Peyer's patch (tissue), 4 donors: ENCODE results near the gene ORAI2. TPM values are rescaled to one million over a fixed set of nuclear protein-coding genes. Genes with fewer than 3 reads are reported as not detected.

Experiments used
- DNase-seq, 3 donors: peaks; one replicate each; pipeline ENCODE4 v3.0.0-alpha.2; 2017 to 2019
- H3K27ac ChIP-seq, 4 donors: fragments of 200-600 bp; sonication (generic); one replicate each; pipeline ENCODE4 v1.5.1; 2016 to 2019
- H3K27me3 ChIP-seq, 2 donors: fragments of 200-600 bp; sonication (generic); one replicate each; pipeline ENCODE4 v1.5.1; 2019
- H3K36me3 ChIP-seq, 3 donors: fragments of 200-600 bp; sonication (generic); one replicate each; pipeline ENCODE4 v1.5.1; 2016 to 2019
- H3K4me1 ChIP-seq, 4 donors: fragments of 200-600 bp; sonication (generic); one replicate each; pipeline ENCODE4 v1.5.1; 2016 to 2019
- H3K4me3 ChIP-seq, 4 donors: fragments of 200-600 bp; sonication (generic); 1 replicate in 3 of 4; 2 replicates in 1 of 4; pipeline ENCODE4 v1.5.1; 2016 to 2019; ENCODE audit warnings: mild to moderate bottlenecking in 1 of 4
- H3K9me3 ChIP-seq, 4 donors: fragments of 200-600 bp; sonication (generic); one replicate each; pipeline ENCODE4 v1.5.1; 2016 to 2019; ENCODE audit warnings: mild to moderate bottlenecking in 1 of 4
- POLR2A ChIP-seq, 2 donors: fragments of 450-650 bp; IDR thresholded peaks; one replicate each; pipeline ENCODE4 v1.5.1; 2017; ENCODE audit warnings: antibody characterized with exemption in 2 of 2, mild to moderate bottlenecking in 2 of 2, moderate library complexity in 2 of 2
- total RNA-seq, 4 donors: library from RNA; depleted of rRNA; stranded (reverse); fragments of >200 nt; gene quantifications; one replicate each; pipeline ENCODE4 v1.1.0, GENCODE V29; 2016
- TF ChIP-seq, protein P1 (sequence below), 6 experiments: fragments of 450-650 bp in 4 of 6; fragments of 200-600 bp in 2 of 6; sonication (generic) in 1 of 6; IDR thresholded peaks; one replicate each; pipeline ENCODE4 v1.5.1; 2017 to 2019; ENCODE audit warnings: antibody characterized with exemption in 6 of 6, mild to moderate bottlenecking in 3 of 6, moderate library complexity in 1 of 6

ORAI2 gene
- 10 to 100 TPM in 1 of 4 donors, 1 to 10 TPM in 3; 2.1 to 39.6 (median 4.2) TPM for total RNA-seq

DNA sequence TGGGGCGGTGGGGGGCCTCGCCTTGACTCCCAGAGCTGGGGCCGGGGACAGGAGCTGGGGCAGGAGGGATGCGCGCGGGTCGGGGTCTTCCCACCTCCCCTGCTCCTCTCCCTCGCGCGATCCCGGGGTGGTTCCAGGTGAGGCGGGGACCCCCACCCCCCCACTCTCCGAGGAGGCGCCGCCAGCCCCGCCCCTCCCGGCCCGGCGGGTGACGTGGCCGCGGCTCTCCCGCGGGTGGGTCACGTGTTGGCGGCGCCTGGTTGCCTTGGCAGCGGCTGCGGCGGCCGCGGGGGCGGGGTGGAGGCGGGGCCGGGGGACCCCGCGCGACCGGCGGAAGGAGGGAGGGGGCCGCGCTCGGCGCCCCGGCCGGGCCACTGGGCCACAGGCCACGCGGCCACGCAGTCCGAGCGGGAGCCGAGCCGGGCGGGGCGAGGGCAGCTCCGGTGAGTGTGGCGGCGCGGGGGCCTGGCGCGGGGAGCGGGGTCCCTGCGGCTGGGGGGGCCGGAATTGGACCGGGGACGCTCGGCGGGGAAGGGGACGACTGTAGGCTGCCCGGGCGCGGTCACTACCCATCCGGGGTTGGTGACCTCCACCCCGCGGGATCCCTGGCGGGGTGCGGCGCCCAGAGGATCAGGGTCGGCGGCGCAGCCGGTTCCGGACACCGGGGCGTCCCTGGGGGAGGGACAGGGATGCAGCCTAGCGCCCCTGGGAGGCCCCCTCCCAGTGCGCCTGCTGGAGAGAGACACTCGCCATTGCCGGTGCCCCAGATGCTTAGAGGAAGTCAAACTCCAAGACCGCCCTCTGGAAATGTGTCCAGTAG lies at the start of gene ORAI2:
ORAI2 (plus strand) TSS at position 357 of the 820 bp plus-strand sequence. CDS start 5,382 bp downstream, outside the sequence.
- H3K4me3 ChIP-seq = peak within 1 kb of the TSS; percentile 73 to 92 (median 84)
- peak within 1 kb of the TSS; percentile 81 to 98 (median 94) for H3K27ac ChIP-seq
- peak; percentile 79 to 93 (median 88) for DNase-seq
- no peaks in the 10 kb centered on the region for H3K36me3 ChIP-seq
- H3K9me3 ChIP-seq = no peaks in the 10 kb centered on the region
- H3K4me1 ChIP-seq = peaks cover 0 to 26% (median 24%) of the 10 kb centered on the region in 4 donors
- no peak for TF ChIP-seq POLR2A (IDR thresholded peaks at IDR 0.05)
- TF ChIP-seq, protein P1, sequence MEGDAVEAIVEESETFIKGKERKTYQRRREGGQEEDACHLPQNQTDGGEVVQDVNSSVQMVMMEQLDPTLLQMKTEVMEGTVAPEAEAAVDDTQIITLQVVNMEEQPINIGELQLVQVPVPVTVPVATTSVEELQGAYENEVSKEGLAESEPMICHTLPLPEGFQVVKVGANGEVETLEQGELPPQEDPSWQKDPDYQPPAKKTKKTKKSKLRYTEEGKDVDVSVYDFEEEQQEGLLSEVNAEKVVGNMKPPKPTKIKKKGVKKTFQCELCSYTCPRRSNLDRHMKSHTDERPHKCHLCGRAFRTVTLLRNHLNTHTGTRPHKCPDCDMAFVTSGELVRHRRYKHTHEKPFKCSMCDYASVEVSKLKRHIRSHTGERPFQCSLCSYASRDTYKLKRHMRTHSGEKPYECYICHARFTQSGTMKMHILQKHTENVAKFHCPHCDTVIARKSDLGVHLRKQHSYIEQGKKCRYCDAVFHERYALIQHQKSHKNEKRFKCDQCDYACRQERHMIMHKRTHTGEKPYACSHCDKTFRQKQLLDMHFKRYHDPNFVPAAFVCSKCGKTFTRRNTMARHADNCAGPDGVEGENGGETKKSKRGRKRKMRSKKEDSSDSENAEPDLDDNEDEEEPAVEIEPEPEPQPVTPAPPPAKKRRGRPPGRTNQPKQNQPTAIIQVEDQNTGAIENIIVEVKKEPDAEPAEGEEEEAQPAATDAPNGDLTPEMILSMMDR (IDR thresholded peaks at IDR 0.05) = no peak
- H3K27me3 ChIP-seq = no peaks in the 10 kb centered on the region

DNA sequence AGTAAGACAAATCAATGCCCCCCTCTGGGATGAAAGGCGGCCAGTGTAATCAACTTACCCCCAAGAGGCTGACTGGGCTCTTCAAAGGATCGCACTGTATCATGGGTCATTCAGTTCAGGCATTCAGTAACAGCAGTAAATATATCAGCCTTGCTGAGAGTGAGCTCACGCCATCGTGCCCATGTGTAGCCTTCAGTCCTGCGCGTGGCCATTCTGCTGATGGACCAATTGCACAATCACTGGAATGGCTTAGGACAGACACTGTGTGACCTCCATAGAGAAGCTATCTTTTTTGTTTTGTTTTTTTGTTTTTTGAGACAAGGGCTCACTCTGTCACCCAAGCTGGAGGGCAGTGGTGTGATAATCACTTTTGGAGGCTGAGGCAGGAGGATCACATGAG lies 46.3 kb upstream of the ORAI2 start:
- Histone ChIP-seq H3K9me3 (no peaks in the 10 kb centered on the region), H3K4me1 (no peaks in the 10 kb centered on the region), H3K27ac (no peak overlapping the region), H3K36me3 (peaks cover 0 to 13% (median 0%) of the 10 kb centered on the region in 3 donors), H3K27me3 (no peaks in the 10 kb centered on the region), H3K4me3 (no peak overlapping the region)
- no peak for TF ChIP-seq POLR2A (IDR thresholded peaks at IDR 0.05)
- TF ChIP-seq, protein P1 (IDR thresholded peaks at IDR 0.05) = no peak
- no peak for DNase-seq

DNA sequence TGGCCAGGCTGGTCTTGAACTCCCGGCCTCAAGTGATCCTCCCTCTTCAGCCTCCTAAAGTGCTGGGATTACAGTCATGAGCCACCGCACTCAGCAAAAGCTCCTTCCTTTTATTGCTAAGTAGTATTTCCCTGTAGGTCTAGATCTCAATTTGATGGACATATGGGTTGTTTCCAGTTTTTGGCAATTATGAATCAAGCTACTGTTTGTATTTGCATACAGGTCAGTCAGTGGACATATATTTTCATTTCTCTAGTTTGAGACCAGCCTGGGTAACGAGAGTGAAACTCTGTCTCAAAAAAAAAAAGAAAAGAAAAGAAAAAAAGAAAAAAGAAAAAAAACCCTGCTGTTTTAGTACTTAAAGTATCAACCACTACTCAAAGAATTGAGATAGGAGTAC lies 43.6 kb upstream of the ORAI2 start:
- TF ChIP-seq, protein P1 (IDR thresholded peaks at IDR 0.05) = no peak
- TF ChIP-seq POLR2A (IDR thresholded peaks at IDR 0.05) = no peak
- no peaks in the 10 kb centered on the region for H3K27me3 ChIP-seq
- H3K27ac ChIP-seq = no peak overlapping the region
- no peaks in the 10 kb centered on the region for H3K4me1 ChIP-seq
- no peak for DNase-seq
- H3K4me3 ChIP-seq = no peak overlapping the region
- peaks cover 0 to 16% (median 0%) of the 10 kb centered on the region in 3 donors for H3K36me3 ChIP-seq
- no peaks in the 10 kb centered on the region for H3K9me3 ChIP-seq

DNA sequence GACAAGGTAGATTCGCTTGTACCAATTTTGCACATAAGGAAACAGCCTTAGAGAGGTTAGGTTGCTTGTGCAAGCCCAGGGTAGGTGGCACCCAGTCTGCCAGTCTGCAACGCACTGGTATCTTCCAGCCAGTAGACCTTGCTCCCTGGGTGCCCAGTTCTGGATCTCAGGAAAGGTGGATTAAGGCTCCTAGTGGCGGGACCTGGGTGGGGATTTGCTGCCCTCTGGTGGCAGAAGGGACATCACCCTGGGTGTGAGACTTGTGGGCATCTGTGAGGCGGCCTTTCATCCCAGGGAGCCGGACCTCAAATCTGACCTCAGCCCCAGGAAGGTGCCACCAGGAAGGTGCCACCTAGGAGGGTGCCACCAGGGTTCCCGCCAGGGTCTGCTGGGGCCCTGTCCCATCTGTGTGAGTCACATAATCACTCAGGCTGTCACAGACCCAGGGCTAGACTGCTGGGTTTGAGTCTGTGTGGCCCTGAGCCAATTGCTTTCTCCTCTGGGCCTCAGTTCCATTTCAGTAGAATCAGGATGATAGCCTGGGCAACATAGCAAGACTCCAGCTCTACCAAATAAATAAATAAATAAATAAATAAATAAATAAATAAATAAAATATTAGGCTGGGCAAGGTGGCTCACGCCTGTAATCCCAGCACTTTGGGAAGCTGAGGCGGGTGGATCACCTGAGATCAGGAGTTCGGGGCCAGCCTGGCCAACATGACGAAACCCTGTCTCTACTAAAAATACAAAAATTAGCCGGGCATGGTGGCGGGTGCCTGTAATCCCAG lies 42.5 kb upstream of the ORAI2 start:
- H3K4me3 ChIP-seq = no peak overlapping the region
- no peaks in the 10 kb centered on the region for H3K9me3 ChIP-seq
- TF ChIP-seq POLR2A (IDR thresholded peaks at IDR 0.05) = no peak
- TF ChIP-seq, protein P1 (IDR thresholded peaks at IDR 0.05) = peak; percentile 74 to 94 (median 92)
- H3K27ac ChIP-seq = peak overlapping the region in 1 of 4 donors; percentile 3
- peak; percentile 75 to 93 (median 88) for DNase-seq
- peaks cover 0 to 16% (median 0%) of the 10 kb centered on the region in 3 donors for H3K36me3 ChIP-seq
- H3K4me1 ChIP-seq = no peaks in the 10 kb centered on the region
- H3K27me3 ChIP-seq = no peaks in the 10 kb centered on the region

DNA sequence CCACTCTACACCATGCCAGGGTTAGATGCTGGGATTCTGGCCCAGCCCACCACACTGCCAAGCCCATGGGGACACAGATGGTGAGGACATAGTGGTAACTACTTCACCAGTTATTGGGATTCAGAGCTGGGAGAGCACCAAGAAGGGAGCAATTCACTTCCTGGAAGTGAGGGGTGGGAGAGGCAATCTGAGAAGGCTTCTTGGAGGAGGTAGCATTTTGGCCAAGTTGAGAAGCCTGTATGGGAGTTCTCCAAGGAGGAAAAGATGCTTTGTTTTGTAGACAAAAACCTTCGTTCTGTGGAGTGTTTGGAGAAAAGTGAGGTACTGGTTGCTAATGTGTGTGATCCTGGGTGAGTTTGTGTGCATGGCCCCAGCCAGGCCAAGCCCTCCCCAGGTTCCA lies 41.0 kb upstream of the ORAI2 start:
- no peak overlapping the region for H3K27ac ChIP-seq
- H3K36me3 ChIP-seq = peaks cover 0 to 12% (median 0%) of the 10 kb centered on the region in 3 donors
- no peak for DNase-seq
- no peaks in the 10 kb centered on the region for H3K27me3 ChIP-seq
- H3K4me3 ChIP-seq = no peak overlapping the region
- peaks cover 0 to 6% (median 3%) of the 10 kb centered on the region in 4 donors for H3K4me1 ChIP-seq
- TF ChIP-seq POLR2A (IDR thresholded peaks at IDR 0.05) = no peak
- TF ChIP-seq, protein P1 (IDR thresholded peaks at IDR 0.05) = no peak
- H3K9me3 ChIP-seq = no peaks in the 10 kb centered on the region
